GOT3 (cell line): ENCODE data around the gene SPDYE16.
"Not testable (repeated sequence)": the region's sequence is repeated elsewhere in the genome, so short reads cannot be mapped to it uniquely, and the experiment has no call there.

Experiments used
- DNase-seq: peaks from one replicate; lab custom pipeline; 2025; ENCODE audit warnings: mixed read lengths; lab: John Stamatoyannopoulos, UW

The SPDYE16 gene

GRCh38 chr7:76543197-76543596 lies at the start of gene SPDYE16:
SPDYE16 (minus strand) TSS chr7:76543297; CDS start chr7:76541459, 1,838 bp downstream.
- DNase-seq: not testable (repeated sequence)

GRCh38 chr7:76592694-76593093 lies 49.6 kb upstream of the SPDYE16 start:
- DNase-seq: not testable (repeated sequence)

GRCh38 chr7:76591602-76592304 lies 48.7 kb upstream of the SPDYE16 start:
- DNase-seq: not testable (repeated sequence)

- not testable (repeated sequence) for DNase-seq
Measured at GRCh38 chr7:76591033-76591432, 47.9 kb upstream of the SPDYE16 start.

- DNase-seq: not testable (repeated sequence)
Measured at GRCh38 chr7:76588586-76588985, 45.5 kb upstream of the SPDYE16 start.

- DNase-seq: not testable (repeated sequence)
Measured at GRCh38 chr7:76586585-76587315, 43.7 kb upstream of the SPDYE16 start.

GRCh38 chr7:76583636-76584281 lies 40.7 kb upstream of the SPDYE16 start:
- DNase-seq: not testable (repeated sequence)

GRCh38 chr7:76582848-76583631 lies 39.9 kb upstream of the SPDYE16 start:
- DNase-seq: peak; percentile 39

GRCh38 chr7:76575919-76576655 lies 33.0 kb upstream of the SPDYE16 start:
- not testable (repeated sequence) for DNase-seq

GRCh38 chr7:76575431-76575830 lies 32.3 kb upstream of the SPDYE16 start:
- not testable (repeated sequence) for DNase-seq

- DNase-seq: not testable (repeated sequence)
Measured at GRCh38 chr7:76572296-76572695, 29.2 kb upstream of the SPDYE16 start.

- not testable (repeated sequence) for DNase-seq
Measured at GRCh38 chr7:76570324-76570775, 27.3 kb upstream of the SPDYE16 start.

GRCh38 chr7:76568742-76569141 lies 25.6 kb upstream of the SPDYE16 start:
- not testable (repeated sequence) for DNase-seq

GRCh38 chr7:76567753-76568152 lies 24.7 kb upstream of the SPDYE16 start:
- not testable (repeated sequence) for DNase-seq

- not testable (repeated sequence) for DNase-seq
Measured at GRCh38 chr7:76567311-76567710, 24.2 kb upstream of the SPDYE16 start.

- not testable (repeated sequence) for DNase-seq
Measured at GRCh38 chr7:76565001-76565400, 21.9 kb upstream of the SPDYE16 start.

GRCh38 chr7:76561342-76561741 lies 18.2 kb upstream of the SPDYE16 start:
- DNase-seq: not testable (repeated sequence)

- DNase-seq: not testable (repeated sequence)
Measured at GRCh38 chr7:76560157-76560556, 17.1 kb upstream of the SPDYE16 start.

GRCh38 chr7:76559685-76560084 lies 16.6 kb upstream of the SPDYE16 start:
- not testable (repeated sequence) for DNase-seq

- DNase-seq: not testable (repeated sequence)
Measured at GRCh38 chr7:76551992-76552391, 8.9 kb upstream of the SPDYE16 start.

GRCh38 chr7:76549855-76550248 lies 6.8 kb upstream of the SPDYE16 start:
- not testable (repeated sequence) for DNase-seq
